Measurements from ENCODE around the gene BNC2.

DNA sequence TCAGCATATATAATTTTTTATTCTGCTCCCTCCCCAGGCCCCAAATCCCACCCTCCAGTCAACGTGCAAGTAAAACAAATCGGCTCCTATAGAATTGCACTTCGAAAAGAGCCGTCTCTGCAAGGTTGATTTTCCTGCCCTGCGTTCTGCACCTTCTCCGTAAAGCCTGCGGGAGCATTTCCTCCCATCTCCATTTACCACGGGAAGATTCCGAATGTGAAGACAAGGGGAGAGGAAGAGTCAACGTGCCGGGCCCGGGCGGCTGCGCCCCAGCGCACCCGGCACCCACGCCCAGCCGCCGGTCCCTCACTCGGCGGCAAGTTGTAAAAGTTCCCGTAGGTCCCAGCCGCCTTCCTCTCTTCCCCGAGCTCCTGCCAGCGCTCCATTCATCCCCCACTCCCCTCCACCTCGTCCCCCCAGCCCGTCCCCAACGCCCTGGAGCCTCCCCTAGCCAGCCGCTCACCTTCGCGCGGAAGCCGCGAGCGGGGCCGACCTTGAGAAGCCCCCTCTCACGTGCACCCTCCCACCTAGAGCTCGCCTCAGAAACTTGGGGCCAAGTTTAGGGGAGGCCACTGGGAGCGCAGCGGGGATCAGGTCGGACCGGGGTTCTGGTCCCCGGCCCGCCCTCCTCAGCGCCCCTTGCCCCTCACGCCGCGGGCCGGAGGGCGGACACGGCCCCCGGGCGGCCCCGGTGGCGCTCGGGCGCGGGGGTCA lies 431 bp downstream of the BNC2 start:
- TF ChIP-seq, protein P1, sequence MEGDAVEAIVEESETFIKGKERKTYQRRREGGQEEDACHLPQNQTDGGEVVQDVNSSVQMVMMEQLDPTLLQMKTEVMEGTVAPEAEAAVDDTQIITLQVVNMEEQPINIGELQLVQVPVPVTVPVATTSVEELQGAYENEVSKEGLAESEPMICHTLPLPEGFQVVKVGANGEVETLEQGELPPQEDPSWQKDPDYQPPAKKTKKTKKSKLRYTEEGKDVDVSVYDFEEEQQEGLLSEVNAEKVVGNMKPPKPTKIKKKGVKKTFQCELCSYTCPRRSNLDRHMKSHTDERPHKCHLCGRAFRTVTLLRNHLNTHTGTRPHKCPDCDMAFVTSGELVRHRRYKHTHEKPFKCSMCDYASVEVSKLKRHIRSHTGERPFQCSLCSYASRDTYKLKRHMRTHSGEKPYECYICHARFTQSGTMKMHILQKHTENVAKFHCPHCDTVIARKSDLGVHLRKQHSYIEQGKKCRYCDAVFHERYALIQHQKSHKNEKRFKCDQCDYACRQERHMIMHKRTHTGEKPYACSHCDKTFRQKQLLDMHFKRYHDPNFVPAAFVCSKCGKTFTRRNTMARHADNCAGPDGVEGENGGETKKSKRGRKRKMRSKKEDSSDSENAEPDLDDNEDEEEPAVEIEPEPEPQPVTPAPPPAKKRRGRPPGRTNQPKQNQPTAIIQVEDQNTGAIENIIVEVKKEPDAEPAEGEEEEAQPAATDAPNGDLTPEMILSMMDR (IDR thresholded peaks at IDR 0.05; ENCODE audit: poor library complexity), result no peak
- TF ChIP-seq EZH2phosphoT487 (IDR thresholded peaks at IDR 0.05; ENCODE audit: low read depth, severe bottlenecking, unreplicated experiment) (no peak), EZH2 (IDR thresholded peaks at IDR 0.05; ENCODE audit: borderline replicate concordance) (no peak)
